Measurements from ENCODE around the gene FTCD. TPM values are rescaled to one million over a fixed set of nuclear protein-coding genes. Genes with fewer than 3 reads are reported as not detected.

Gene FTCD
- total and polyA plus RNA-seq, 12 donors: 0.14 to 4.4 (median 1.1) TPM

DNA sequence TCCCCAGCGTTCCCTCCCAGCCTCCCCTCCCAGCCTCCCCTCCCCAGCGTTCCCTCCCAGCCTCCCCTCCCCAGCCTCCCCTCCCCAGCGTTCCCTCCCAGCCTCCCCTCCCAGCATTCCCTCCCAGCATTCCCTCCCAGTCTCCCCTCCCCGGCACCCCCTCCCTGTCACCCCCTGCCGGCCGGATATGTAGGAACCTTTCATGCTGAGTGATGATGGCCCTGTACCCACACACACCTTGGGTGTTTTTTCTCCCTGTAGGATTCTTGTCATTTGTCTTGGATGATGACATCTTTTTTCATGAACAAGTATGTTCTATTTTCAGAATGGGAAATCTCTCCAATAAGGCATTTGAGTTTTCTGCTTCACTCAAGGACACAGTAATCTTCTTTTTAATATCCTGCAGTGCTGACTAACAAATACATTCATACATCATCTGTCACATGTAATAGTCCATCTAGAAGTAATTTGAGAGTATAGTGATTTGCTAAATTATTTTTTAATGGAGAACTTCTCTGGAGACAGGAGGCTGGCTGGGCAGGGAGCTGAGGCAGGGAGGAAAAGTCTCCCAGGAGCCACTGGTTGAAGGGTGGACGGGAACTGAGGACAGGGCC lies 19.5 kb downstream of the FTCD start:
- Histone ChIP-seq H3K27me3 (no peaks in the 10 kb centered on the region), H3K27ac (no peak overlapping the region), H3K9me3 (no peaks in the 10 kb centered on the region), H3K36me3 (peaks cover 0 to 3% (median 0%) of the 10 kb centered on the region in 9 donors), H3K4me1 (peaks cover 0 to 5% (median 0%) of the 10 kb centered on the region in 9 donors), H3K4me3 (no peak overlapping the region)
- 60 to 70% methylated on average over 4 to 7 of the region's 7 CpGs for WGBS, 2 donors
- ATAC-seq: no peak
- intact Hi-C loops (cut with DNase I): no loop called here
- TF ChIP-seq CTCF (IDR thresholded peaks at IDR 0.05): no peak
- DNase-seq: no peak

DNA sequence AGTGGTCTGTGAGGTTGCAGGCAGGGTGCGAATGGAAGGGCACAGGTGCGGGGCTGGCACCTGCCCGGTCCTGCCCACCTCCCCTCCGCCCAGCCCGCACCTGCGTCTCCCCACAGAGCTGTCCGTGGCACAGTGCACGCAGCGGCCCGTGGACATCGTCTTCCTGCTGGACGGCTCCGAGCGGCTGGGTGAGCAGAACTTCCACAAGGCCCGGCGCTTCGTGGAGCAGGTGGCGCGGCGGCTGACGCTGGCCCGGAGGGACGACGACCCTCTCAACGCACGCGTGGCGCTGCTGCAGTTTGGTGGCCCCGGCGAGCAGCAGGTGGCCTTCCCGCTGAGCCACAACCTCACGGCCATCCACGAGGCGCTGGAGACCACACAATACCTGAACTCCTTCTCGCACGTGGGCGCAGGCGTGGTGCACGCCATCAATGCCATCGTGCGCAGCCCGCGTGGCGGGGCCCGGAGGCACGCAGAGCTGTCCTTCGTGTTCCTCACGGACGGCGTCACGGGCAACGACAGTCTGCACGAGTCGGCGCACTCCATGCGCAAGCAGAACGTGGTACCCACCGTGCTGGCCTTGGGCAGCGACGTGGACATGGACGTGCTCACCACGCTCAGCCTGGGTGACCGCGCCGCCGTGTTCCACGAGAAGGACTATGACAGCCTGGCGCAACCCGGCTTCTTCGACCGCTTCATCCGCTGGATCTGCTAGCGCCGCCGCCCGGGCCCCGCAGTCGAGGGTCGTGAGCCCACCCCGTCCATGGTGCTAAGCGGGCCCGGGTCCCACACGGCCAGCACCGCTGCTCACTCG lies 23.3 kb downstream of the FTCD start:
- WGBS, 2 donors: 96 to 97% methylated on average over 83 to 85 of the region's 85 CpGs
- no peak for TF ChIP-seq CTCF (IDR thresholded peaks at IDR 0.05)
- Histone ChIP-seq H3K4me3 (no peak overlapping the region), H3K27me3 (no peaks in the 10 kb centered on the region), H3K27ac (no peak overlapping the region), H3K4me1 (peaks cover 0 to 18% (median 12%) of the 10 kb centered on the region in 9 donors), H3K36me3 (peaks cover 0 to 30% (median 0%) of the 10 kb centered on the region in 9 donors), H3K9me3 (no peaks in the 10 kb centered on the region)
- intact Hi-C loops (cut with DNase I): no loop called here
- peak in 1 of 2 donors; percentile 30 for DNase-seq
- ATAC-seq: peak in 3 of 8 donors; percentile 0 to 6 (median 5)

DNA sequence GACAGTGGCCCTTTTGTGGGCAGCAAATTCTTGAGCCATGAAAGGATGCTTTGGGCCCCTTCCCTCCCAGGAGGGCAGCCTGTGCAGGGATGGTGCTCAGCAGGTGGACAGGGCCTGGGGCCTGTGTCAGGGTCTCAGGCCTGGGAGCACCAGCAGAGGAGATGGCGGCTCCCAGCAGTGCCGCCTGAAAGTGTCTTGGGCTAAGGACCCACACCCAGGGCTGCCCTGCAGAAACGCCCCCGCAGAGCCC lies 23.9 kb downstream of the FTCD start:
- Histone ChIP-seq H3K9me3 (no peaks in the 10 kb centered on the region), H3K27me3 (no peaks in the 10 kb centered on the region), H3K36me3 (peaks cover 0 to 35% (median 0%) of the 10 kb centered on the region in 9 donors), H3K27ac (no peak overlapping the region), H3K4me1 (peaks cover 0 to 18% (median 12%) of the 10 kb centered on the region in 9 donors), H3K4me3 (no peak overlapping the region)
- WGBS, 2 donors: 93 to 94% methylated on average over 4 of the region's 4 CpGs
- intact Hi-C loops (cut with DNase I): no loop called here
- no peak for DNase-seq
- TF ChIP-seq CTCF (IDR thresholded peaks at IDR 0.05): no peak
- ATAC-seq: peak in 2 of 8 donors; percentile 1 to 3

DNA sequence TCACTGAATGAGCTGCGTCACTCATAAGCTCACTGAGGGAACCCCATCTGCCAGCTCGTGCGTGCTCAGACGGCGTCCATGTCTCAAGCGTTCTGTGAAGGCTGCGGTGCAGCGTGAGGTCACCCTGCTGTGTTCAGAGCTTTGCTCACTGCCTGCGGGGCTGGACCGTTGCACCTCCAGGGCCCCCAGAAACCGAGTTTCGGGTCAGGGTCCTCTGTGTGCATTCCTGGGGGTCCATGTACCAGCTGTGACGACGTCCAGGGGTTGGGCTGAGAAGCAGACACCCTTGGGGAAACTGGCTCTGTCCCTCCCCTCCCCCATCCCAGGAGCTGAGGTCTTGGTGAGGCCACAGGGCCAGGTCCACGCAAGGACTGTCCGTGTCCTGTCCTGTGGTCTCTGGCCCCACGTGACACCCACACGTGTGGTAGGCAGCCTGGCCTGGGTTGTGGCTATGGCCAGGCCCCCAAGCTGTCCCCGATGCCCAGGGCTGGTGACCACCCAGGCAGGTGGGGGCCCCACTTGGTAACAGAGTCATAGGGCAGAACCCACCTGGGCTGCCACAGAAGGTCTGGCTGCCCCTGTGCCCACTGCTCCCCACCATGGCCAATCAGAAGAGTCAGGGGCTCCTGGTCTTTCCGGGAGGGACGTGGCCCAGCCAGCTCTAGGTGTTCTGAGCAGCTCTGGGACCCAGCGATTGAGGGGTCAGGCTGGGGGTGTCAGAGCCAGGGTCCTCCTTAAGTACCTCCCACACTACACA lies 24.4 kb downstream of the FTCD start:
- WGBS, 2 donors: 64 to 67% methylated on average over 22 of the region's 22 CpGs
- peak in 1 of 2 donors; percentile 31 for DNase-seq
- H3K9me3 ChIP-seq: no peaks in the 10 kb centered on the region
- TF ChIP-seq CTCF (IDR thresholded peaks at IDR 0.05): no peak
- peak in 4 of 8 donors; percentile 2 to 13 (median 6) for ATAC-seq
- peaks cover 0 to 18% (median 11%) of the 10 kb centered on the region in 9 donors for H3K4me1 ChIP-seq
- no peak overlapping the region for H3K4me3 ChIP-seq
- peaks cover 0 to 40% (median 3%) of the 10 kb centered on the region in 9 donors for H3K36me3 ChIP-seq
- no peak overlapping the region for H3K27ac ChIP-seq
- no peaks in the 10 kb centered on the region for H3K27me3 ChIP-seq
- intact Hi-C loops (cut with DNase I): no loop called here
